ENCODE measurements around the gene FRMD5.

DNA sequence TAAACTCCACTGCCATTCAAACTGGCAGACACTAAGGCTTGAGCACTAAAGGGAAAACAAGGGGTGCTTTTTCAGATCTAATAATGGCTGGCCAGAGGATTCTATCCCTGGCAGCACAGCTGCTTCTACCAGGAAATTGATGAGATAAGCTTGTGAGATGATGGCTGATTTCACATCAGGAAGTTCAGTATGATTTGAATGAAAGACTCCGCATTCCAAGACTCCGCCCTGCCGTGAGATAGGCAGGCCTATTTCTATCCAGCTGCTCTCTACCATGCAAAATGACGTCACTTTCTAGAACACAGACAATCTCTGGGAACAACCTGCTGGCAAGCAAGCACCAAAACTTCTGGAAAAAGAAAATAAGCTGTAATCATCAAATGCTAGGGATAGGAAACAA, 196.5 kb downstream of the FRMD5 start:
- no peak for TF ChIP-seq CTCF (IDR thresholded peaks at IDR 0.05)
- TF ChIP-seq POLR2A (IDR thresholded peaks at IDR 0.05) = no peak
